Upper lobe of left lung (tissue), 6 donors: ENCODE data around the gene ZFHX2. TPM values are rescaled to one million over a fixed set of nuclear protein-coding genes. Genes with fewer than 3 reads are reported as not detected.

Source experiments
- ATAC-seq, 2 donors: fragments of 200-7000 bp; cut with Tn5 transposase; one replicate each; pipeline ENCODE4 v1.9.1; 2022; ENCODE audit warnings: mild to moderate bottlenecking in 2 of 2, moderate library complexity in 2 of 2; ENCODE audit not compliant: low FRiP score in 2 of 2
- DNase-seq, 2 donors: peaks; one replicate each; pipeline ENCODE4 v3.0.0-alpha.2; 2019 to 2020
- H3K27ac ChIP-seq, 4 donors: fragments of 200-600 bp; sonication (generic); one replicate each; pipeline ENCODE4 v1.5.1; 2016 to 2019
- H3K27me3 ChIP-seq, 4 donors: fragments of 200-600 bp; sonication (generic); one replicate each; pipeline ENCODE4 v1.5.1; 2017 to 2019
- H3K36me3 ChIP-seq, 4 donors: fragments of 200-600 bp; sonication (generic); one replicate each; pipeline ENCODE4 v1.5.1; 2016 to 2019
- H3K4me1 ChIP-seq, 4 donors: fragments of 200-600 bp; sonication (generic); one replicate each; pipeline ENCODE4 v1.5.1; 2018 to 2019
- H3K4me3 ChIP-seq, 4 donors: fragments of 200-600 bp; sonication (generic); one replicate each; pipeline ENCODE4 v1.5.1; 2017 to 2019; ENCODE audit warnings: mild to moderate bottlenecking in 2 of 4, moderate library complexity in 1 of 4
- H3K9me3 ChIP-seq, 4 donors: fragments of 200-600 bp; sonication (generic); one replicate each; pipeline ENCODE4 v1.5.1; 2018 to 2019
- CTCF ChIP-seq, 6 experiments: fragments of 450-650 bp in 4 of 6; fragments of 200-600 bp in 2 of 6; sonication (generic) in 2 of 6; IDR thresholded peaks; one replicate each; pipeline ENCODE4 v1.5.1; 2016 to 2019; ENCODE audit warnings: antibody characterized with exemption in 6 of 6
- EP300 ChIP-seq, 4 donors: sonication (generic); formaldehyde crosslinking; IDR thresholded peaks; one replicate each; pipeline ENCODE4 v1.5.1; 2017; ENCODE audit warnings: antibody characterized with exemption in 4 of 4, control low read depth in 2 of 4
- POLR2A ChIP-seq, 4 donors: fragments of 450-650 bp; IDR thresholded peaks; one replicate each; pipeline ENCODE4 v1.5.1; 2016 to 2017; ENCODE audit warnings: antibody characterized with exemption in 4 of 4, mild to moderate bottlenecking in 2 of 4
- POLR2AphosphoS5 ChIP-seq, 2 donors: sonication (generic); formaldehyde crosslinking; IDR thresholded peaks; one replicate each; pipeline ENCODE4 v1.5.1; 2017; ENCODE audit warnings: antibody characterized with exemption in 2 of 2
- WGBS, 2 donors: methylation state at CpG; one replicate each; pipeline ENCODE4 v1.1.5; 2017 to 2018; 5-methylcytosine and 5-hydroxymethylcytosine counted together
- total RNA-seq, 6 donors: library from RNA; depleted of rRNA in 4 of 6; stranded (reverse); fragments of >200 nt in 4 of 6; gene quantifications; one replicate each; pipeline versions ENCODE4 v1.1.0 to v1.2.1, GENCODE V29; 2016 to 2021
- donor health status: DM: no; HTN: no; CAD: no; lungs with moderate emphysema.
- donor health status: DM: no; HTN: yes; CAD: no; lungs with severe emphysema.

ZFHX2 gene
- total RNA-seq, 6 donors from 2014 or later, result 1.7 to 6.3 (median 3.0) TPM

- H3K4me3 ChIP-seq, result peak within 1 kb of the TSS in 1 of 4 donors; percentile 33
- ATAC-seq, result no peak
- TF ChIP-seq POLR2AphosphoS5 (IDR thresholded peaks at IDR 0.05) (no peak), EP300 (IDR thresholded peaks at IDR 0.05) (no peak), POLR2A (IDR thresholded peaks at IDR 0.05) (no peak), CTCF (IDR thresholded peaks at IDR 0.05) (no peak)
- no peaks in the 10 kb centered on the region for H3K9me3 ChIP-seq
- H3K4me1 ChIP-seq, result peaks cover 17 to 22% (median 19%) of the 10 kb centered on the region in 4 donors
- peaks cover 0 to 34% (median 24%) of the 10 kb centered on the region in 4 donors for H3K27me3 ChIP-seq
- no peaks in the 10 kb centered on the region for H3K36me3 ChIP-seq
- 16 to 19% methylated on average over 18 of the region's 18 CpGs for WGBS, 2 donors
- no peak within 1 kb of the TSS for H3K27ac ChIP-seq
- DNase-seq, result peak in 1 of 2 donors; percentile 47
These were observed 27.2 kb upstream of the ZFHX2 start, which contains the start of gene JPH4 for GRCh38 chr14:23578560-23579310. TSS of gene JPH4 (minus strand) at chr14:23578790. CDS start at chr14:23577453, 1,337 bp downstream.

GRCh38 chr14:23577710-23578392 is 26.3 kb upstream of the ZFHX2 start:
- DNase-seq (no peak), ATAC-seq (no peak)
- Histone ChIP-seq H3K36me3 (no peaks in the 10 kb centered on the region), H3K27ac (no peak overlapping the region), H3K27me3 (peaks cover 0 to 34% (median 24%) of the 10 kb centered on the region in 4 donors), H3K9me3 (no peaks in the 10 kb centered on the region), H3K4me1 (peaks cover 21 to 29% (median 24%) of the 10 kb centered on the region in 4 donors), H3K4me3 (peak overlapping the region in 1 of 4 donors; percentile 33)
- TF ChIP-seq CTCF (IDR thresholded peaks at IDR 0.05), result no peak
- 4% methylated on average over 12 to 24 of the region's 24 CpGs for WGBS, 2 donors

- Histone ChIP-seq H3K9me3 (no peaks in the 10 kb centered on the region), H3K4me1 (peaks cover 22 to 36% (median 26%) of the 10 kb centered on the region in 4 donors), H3K36me3 (no peaks in the 10 kb centered on the region), H3K4me3 (peak overlapping the region in 3 of 4 donors; percentile 13 to 33 (median 22)), H3K27me3 (peaks cover 0 to 34% (median 24%) of the 10 kb centered on the region in 4 donors), H3K27ac (no peak overlapping the region)
- DNase-seq (peak in 1 of 2 donors; percentile 88), ATAC-seq (peak in 1 of 2 donors; percentile 56)
- TF ChIP-seq EP300 (IDR thresholded peaks at IDR 0.05) (no peak), CTCF (IDR thresholded peaks at IDR 0.05) (no peak), POLR2A (IDR thresholded peaks at IDR 0.05) (no peak), POLR2AphosphoS5 (IDR thresholded peaks at IDR 0.05) (no peak)
- WGBS, 2 donors, result 6 to 8% methylated on average over 13 to 48 of the region's 67 CpGs
These were observed 25.6 kb upstream of the ZFHX2 start for GRCh38 chr14:23577004-23577681.

GRCh38 chr14:23573384-23574015 is 21.9 kb upstream of the ZFHX2 start:
- ATAC-seq (no peak), DNase-seq (no peak)
- Histone ChIP-seq H3K9me3 (no peaks in the 10 kb centered on the region), H3K27ac (no peak overlapping the region), H3K27me3 (peaks cover 0 to 31% (median 24%) of the 10 kb centered on the region in 4 donors), H3K4me1 (peaks cover 28 to 56% (median 30%) of the 10 kb centered on the region in 4 donors), H3K4me3 (no peak overlapping the region), H3K36me3 (no peaks in the 10 kb centered on the region)
- TF ChIP-seq POLR2A (IDR thresholded peaks at IDR 0.05) (no peak), POLR2AphosphoS5 (IDR thresholded peaks at IDR 0.05) (no peak), EP300 (IDR thresholded peaks at IDR 0.05) (no peak), CTCF (IDR thresholded peaks at IDR 0.05) (no peak)
- WGBS, 2 donors, result 80 to 93% methylated on average over 5 of the region's 5 CpGs
